Stimulated activated CD8-positive, alpha-beta memory T cell treated with anti-CD3 and anti-CD28 coated beads, Interleukin-15, amount 100 ng/mL, for 24 hours (primary cell): ENCODE results near the gene GPC3.

ENCODE experiments used
- DNase-seq: peaks from one replicate; pipeline ENCODE4 v3.0.0-alpha.2; 2020; ENCODE audit warnings: low read depth

GPC3 gene

GRCh38 chrX:133884430-133885394 lies 100.7 kb downstream of the GPC3 start:
- no peak for DNase-seq

GRCh38 chrX:133881893-133882292 lies 103.5 kb downstream of the GPC3 start:
- no peak for DNase-seq

- no peak for DNase-seq
These were observed 104.4 kb downstream of the GPC3 start for GRCh38 chrX:133881007-133881406.

GRCh38 chrX:133880032-133880443 lies 105.4 kb downstream of the GPC3 start:
- no peak for DNase-seq

DNA sequence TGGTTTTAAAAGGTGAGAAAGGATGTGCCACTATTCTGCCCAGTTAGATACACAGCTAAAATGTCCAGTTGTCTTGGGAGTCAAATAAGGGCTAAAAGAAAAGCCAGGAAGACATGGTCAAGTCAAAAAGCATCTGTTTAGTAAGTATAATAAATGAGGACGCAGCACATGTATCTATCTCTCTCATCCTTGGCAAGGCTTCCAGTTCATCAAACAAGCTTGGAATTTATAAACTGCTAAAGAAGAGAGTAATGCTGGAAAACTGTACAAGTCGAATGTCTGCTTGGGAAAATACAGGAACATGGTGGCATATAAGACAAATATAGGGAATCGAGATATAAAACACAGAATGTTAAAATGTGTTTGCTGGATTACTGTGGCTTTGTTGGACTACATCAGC lies 106.7 kb downstream of the GPC3 start:
- no peak for DNase-seq

DNA sequence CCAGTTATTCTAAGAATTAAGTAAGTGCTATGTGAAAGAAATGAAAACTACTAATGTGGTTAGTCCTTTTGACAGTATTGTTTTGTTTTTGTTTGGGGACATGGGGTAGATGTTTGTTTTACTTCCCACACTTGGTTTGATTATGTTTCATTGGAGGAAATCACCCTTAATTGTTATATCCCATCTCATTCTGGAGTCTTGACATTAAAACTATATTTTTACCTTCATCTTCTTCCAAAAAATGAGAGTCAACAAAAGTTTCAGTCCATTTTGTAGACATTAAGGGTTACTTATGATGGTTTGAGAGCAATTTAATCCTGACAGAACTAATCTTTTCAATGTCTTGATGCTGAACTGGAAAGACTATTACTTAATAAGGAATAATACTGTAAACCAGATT lies 108.7 kb downstream of the GPC3 start:
- no peak for DNase-seq

GRCh38 chrX:133869270-133869669 lies 116.1 kb downstream of the GPC3 start:
- no peak for DNase-seq

GRCh38 chrX:133868682-133869081 lies 116.7 kb downstream of the GPC3 start:
- DNase-seq = no peak

GRCh38 chrX:133868250-133868649 lies 117.1 kb downstream of the GPC3 start:
- no peak for DNase-seq

- no peak for DNase-seq
These were observed 119.5 kb downstream of the GPC3 start for GRCh38 chrX:133865761-133866471.

DNA sequence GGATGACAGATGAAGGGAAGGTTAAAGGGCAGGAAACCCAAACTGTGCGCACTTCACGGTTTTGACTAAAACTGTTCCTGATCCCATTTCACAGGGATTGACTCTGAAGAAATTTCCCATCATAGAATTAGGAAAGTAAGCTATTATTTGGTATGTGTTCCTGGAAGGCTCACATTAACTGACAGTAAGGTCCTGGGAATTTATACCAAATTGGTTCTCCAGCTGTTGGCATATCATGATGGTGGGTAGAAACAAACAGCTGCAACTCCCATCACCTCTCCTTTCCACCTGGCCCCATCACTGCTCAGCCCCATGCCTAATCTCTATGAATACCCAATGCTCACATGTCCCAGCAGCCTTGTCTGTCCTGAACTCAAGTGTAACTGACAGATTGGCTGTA lies 121.2 kb downstream of the GPC3 start:
- no peak for DNase-seq

GRCh38 chrX:133859860-133860259 lies 125.5 kb downstream of the GPC3 start:
- DNase-seq = no peak

GRCh38 chrX:133859336-133859735 lies 126.1 kb downstream of the GPC3 start:
- no peak for DNase-seq

- no peak for DNase-seq
These were observed 127.6 kb downstream of the GPC3 start for GRCh38 chrX:133857640-133858269.

DNA sequence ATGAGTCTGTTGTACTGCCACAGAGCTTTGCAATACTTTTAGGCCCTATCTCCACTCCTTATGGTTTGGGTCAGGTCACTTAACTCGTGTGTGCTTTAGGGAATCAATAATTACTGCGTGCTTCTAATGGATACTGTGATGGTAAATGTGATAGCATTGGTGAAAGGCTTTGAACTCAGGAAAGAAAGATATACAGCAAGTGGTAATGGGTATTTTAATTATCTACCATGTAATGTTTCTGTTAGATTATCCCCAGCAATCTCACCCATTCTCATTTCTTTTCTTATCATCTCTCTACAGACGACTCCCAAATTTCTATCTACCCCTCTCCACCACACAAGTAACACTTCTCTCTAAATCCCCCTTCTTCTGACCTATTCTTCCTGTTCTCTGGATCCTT lies 128.6 kb downstream of the GPC3 start:
- no peak for DNase-seq

DNA sequence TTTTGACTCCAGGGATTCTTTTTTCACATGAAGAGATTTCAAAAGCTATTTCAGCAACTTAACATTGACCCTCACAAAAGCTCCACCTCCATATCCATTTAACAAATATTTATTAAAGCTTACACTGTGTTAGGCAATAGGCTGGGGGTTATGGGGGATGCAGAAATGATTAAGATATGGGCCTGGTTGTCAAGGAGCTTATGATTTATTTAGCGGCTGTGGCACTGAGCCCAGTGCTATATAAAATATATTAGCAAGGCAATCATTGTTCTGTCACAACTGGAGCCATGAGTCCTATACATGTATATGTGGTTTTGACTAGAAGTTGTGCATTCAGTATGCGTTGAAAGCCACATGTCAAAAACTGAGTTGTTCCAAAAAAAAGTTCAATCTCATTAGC lies 131.1 kb downstream of the GPC3 start:
- DNase-seq = no peak

- no peak for DNase-seq
These were observed 132.5 kb downstream of the GPC3 start for GRCh38 chrX:133852837-133853356.

DNA sequence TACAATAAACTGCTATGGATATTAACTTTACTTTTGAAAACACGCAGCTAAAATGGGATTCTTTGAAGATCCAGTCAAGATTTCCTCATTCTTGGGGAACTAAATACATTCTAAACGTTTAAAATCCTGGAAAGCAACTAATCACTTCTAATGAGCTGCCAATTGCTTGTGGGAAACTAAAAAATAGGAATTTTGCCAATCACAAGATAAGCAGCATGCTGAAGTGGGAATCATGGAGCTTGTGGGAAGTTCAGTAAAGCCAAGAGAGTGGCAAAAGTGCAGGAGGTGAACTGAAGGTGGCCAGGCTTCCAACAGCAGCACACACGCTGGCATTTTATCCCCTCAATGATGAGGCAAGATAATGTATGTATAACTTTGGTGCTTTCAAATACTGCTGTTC lies 133.0 kb downstream of the GPC3 start:
- DNase-seq = no peak

DNA sequence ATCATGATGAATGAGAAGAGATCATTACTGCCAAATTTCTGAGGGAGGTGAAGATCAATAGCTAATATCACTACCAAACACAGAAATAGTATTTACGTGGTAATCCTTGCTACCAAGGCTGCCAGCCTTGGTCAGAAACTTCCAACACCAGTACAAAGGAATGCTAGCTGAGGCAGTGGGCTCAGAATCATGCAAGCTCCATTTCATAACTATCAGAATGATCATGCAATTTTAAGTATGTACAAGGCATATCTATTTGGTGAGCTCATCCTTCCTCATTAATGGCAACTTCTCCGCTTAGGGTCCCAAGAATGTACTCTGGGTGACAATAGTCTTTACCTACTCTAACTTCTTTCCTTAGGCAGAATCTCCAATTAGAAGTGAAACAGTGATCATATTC lies 135.0 kb downstream of the GPC3 start:
- no peak for DNase-seq

DNA sequence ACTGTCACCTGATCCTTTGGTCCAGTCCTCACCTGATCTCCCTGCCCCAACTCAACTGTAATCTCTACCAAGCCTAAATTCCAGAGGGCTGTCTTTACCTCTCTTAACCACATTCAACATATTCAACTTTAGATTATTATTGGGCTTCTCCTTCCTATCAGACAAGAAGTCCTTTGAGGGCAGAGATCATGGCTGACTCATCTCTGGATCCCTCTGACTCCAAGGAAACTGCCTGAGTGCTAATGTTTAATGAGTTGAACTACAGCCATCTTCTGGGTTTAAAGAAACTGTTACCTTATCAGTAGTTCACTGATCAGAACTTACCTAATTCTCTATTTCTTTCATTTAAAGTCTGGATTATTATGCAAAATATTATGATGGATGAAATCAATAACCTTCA lies 135.7 kb downstream of the GPC3 start:
- DNase-seq = no peak

DNA sequence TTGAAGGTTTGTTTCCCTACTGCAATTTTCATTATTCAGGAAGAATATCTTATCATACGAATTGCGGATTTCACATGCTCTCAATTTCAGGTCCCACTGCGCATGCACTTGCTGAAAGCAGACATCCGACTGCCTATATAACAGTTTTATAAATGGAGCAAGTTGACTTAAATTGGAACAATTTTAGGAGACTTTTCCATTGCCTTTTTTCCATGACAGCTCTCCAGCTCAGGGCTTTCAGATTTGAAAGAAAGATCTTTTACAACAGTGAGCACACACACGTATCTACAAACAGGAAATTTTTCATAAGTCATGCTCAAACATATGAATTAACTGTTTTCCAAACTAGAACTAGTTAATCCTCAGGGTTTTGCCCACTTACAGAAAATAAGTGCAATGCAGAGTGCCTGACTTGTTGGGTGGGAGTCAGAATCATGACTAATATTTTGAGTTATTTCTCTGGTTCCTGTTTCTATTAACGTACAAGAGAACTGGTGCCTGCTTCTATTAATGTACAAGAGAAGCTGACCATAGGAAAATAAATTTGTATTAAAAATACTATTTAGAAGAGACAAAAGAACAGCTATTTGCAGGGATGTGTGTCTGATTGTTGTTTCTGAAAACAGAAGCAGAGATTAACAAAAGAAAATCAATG lies 137.9 kb downstream of the GPC3 start:
- no peak for DNase-seq

- DNase-seq = no peak
These were observed 139.1 kb downstream of the GPC3 start for GRCh38 chrX:133846311-133846710.
